GM12878 (cell line): ENCODE results near the gene DOCK1. TPM values are rescaled to one million over a fixed set of nuclear protein-coding genes. Genes with fewer than 3 reads are reported as not detected.

Experiments used
- ATAC-seq: fragments of 200-7000 bp; cut with Tn5 transposase; 3 replicates; pipeline ENCODE4 v1.9.1; 2020; ENCODE audit warnings: mild to moderate bottlenecking, moderate library complexity
- BruUV-seq: library from RNA; stranded (reverse); fragments of 400-500 nt; replicated peaks from 2 replicates; lab custom pipeline; 2021; lab: Mats Ljungman, UMichigan
- CTCF ChIA-PET: fragments of 300-600 bp; sonication (Branson Sonifier 250); formaldehyde crosslinking; extraction: SDS; loops from one replicate; lab custom pipeline; 2021; ENCODE audit warnings: inconsistent platforms; lab: Yijun Ruan, JAX
- POLR2A ChIA-PET: fragments of 350-600 bp; formaldehyde crosslinking; extraction: SDS; loops from one replicate; lab custom pipeline; 2021; ENCODE audit warnings: inconsistent platforms; lab: Charles Lee
- RAD21 ChIA-PET: fragments of 300-600 bp; sonication (Branson Sonifier 250); formaldehyde crosslinking; loops from one replicate; lab custom pipeline; 2023; ENCODE audit warnings: antibody characterized with exemption; ENCODE audit not compliant: unreplicated experiment; lab: Charles Lee
- SMC1A ChIA-PET: fragments of 300-600 bp; sonication (Branson Sonifier 250); formaldehyde crosslinking; loops from one replicate; lab custom pipeline; 2023; ENCODE audit not compliant: unreplicated experiment, uncharacterized antibody; lab: Charles Lee
- DNase-seq: peaks from one replicate; pipeline ENCODE4 v3.0.0-alpha.2; 2011; ENCODE audit warnings: low read depth, low spot score
- FAIRE-seq: peaks from 3 replicates; lab custom pipeline; 2011; peaks lifted over from hg19 to GRCh38; lab: Jason Lieb, UNC
- H2AFZ ChIP-seq: 2 replicates; pipeline ENCODE4 v1.6.0; 2011; ENCODE audit warnings: low read depth, low read length, control low read depth; ENCODE audit not compliant: control insufficient read depth
- H3K27ac ChIP-seq: 2 replicates; pipeline ENCODE4 v1.5.1; 2011; ENCODE audit warnings: control low read depth; ENCODE audit not compliant: control insufficient read depth, insufficient read depth
- H3K27me3 ChIP-seq, 2 experiments: replicated peaks in 1 of 2; 2 replicates each; pipeline versions ENCODE4 v1.6.0 to v1.6.1; 2011; ENCODE audit warnings: low read length in 1 of 2; ENCODE audit not compliant: control insufficient read depth in 2 of 2, insufficient read depth in 2 of 2
- H3K36me3 ChIP-seq, 2 experiments: 2 replicates each; pipeline ENCODE4 v1.5.1; 2011; ENCODE audit warnings: low read length in 1 of 2; ENCODE audit not compliant: control insufficient read depth in 2 of 2, insufficient read depth in 2 of 2
- H3K4me1 ChIP-seq: 2 replicates; pipeline ENCODE4 v1.6.1; 2011; ENCODE audit warnings: mild to moderate bottlenecking, low read length, moderate library complexity, mixed read lengths; ENCODE audit not compliant: control insufficient read depth, insufficient read depth
- H3K4me2 ChIP-seq: 2 replicates; pipeline ENCODE4 v1.6.0; 2011; ENCODE audit warnings: control low read depth; ENCODE audit not compliant: control insufficient read depth, insufficient read depth
- H3K4me3 ChIP-seq: fragments of 200-600 bp; sonication (generic); 2 replicates; pipeline ENCODE4 v1.5.1; 2016
- H3K79me2 ChIP-seq: 2 replicates; pipeline ENCODE4 v1.6.0; 2011; ENCODE audit warnings: low read length; ENCODE audit not compliant: control insufficient read depth, insufficient read depth
- H3K9ac ChIP-seq: 2 replicates; pipeline ENCODE4 v1.8.0; 2011; ENCODE audit warnings: low read length, control low read depth, mixed read lengths; ENCODE audit not compliant: control insufficient read depth, insufficient read depth
- H3K9me3 ChIP-seq: replicated peaks from 3 replicates; pipeline ENCODE4 v1.5.1; 2011; ENCODE audit warnings: mild to moderate bottlenecking, low read length; ENCODE audit not compliant: control insufficient read depth, insufficient read depth
- H4K20me1 ChIP-seq: 2 replicates; pipeline ENCODE4 v1.6.0; 2011; ENCODE audit not compliant: control insufficient read depth, insufficient read depth
- ASH2L ChIP-seq: fragments of 300-600, 200-600 bp; sonication (generic); IDR thresholded peaks from 2 replicates; pipeline ENCODE4 v1.6.1; 2017; ENCODE audit warnings: low read depth, mild to moderate bottlenecking, borderline replicate concordance
- IKZF1 ChIP-seq: fragments of 450-650 bp; conservative IDR thresholded peaks from 2 replicates; pipeline ENCODE4 v1.6.1; 2017; ENCODE audit warnings: antibody characterized with exemption, mild to moderate bottlenecking
- POLR2A ChIP-seq: IDR thresholded peaks from 2 replicates; pipeline ENCODE4 v1.6.1; 2011; ENCODE audit warnings: low read depth, mild to moderate bottlenecking, low read length
- SREBF1 ChIP-seq: IDR thresholded peaks from 2 replicates; pipeline ENCODE4 v1.6.1; 2012; ENCODE audit warnings: mild to moderate bottlenecking, low read length
- WGBS: methylation state at CpG from one replicate; pipeline ENCODE4 v1.1.6; 2016; ENCODE audit warnings: low lambda C conversion rate; ENCODE audit not compliant: insufficient replicate concordance, insufficient coverage; ENCODE audit errors: missing lambda C conversion rate; 5-methylcytosine and 5-hydroxymethylcytosine counted together
- in situ Hi-C: fragments of 300-500 bp; cut with MboI; formaldehyde crosslinking; loops from 9 replicates; pipeline ENCODE4 v1.14.3; 2018; ENCODE audit warnings: mixed read lengths
- intact Hi-C: fragments of 100-400 bp; cut with micrococcal nuclease; formaldehyde crosslinking; loops from one replicate; pipeline ENCODE4 v1.14.2; 2022; ENCODE audit not compliant: unreplicated experiment
- polyA plus RNA-seq, 11 experiments: library from polyadenylated mRNA; depleted of rRNA in 4 of 11; unstranded in 6 of 11; stranded (reverse) in 5 of 11; fragments of >200 nt; fragmentation: Nextera tagmentation in 4 of 11; fragmentation: Illumina TruSeq in 1 of 11; extraction: Ambion mirVana in 4 of 11; extraction: Trizol in 1 of 11; gene quantifications; 1 replicate in 1 of 11; 2 replicates in 10 of 11; pipeline versions ENCODE4 v1.2.1 to v1.2.3, GENCODE V29; 2011 to 2016; ENCODE audit warnings: inconsistent platforms in 2 of 11, missing spikeins in 2 of 11, low read depth in 1 of 11
- total RNA-seq, 4 experiments: library from RNA; depleted of rRNA in 3 of 4; stranded (reverse); fragments of >200 nt in 3 of 4; fragmentation: Illumina TruSeq in 1 of 4; extraction: Trizol in 1 of 4; gene quantifications; 2 replicates each; pipeline versions ENCODE4 v1.2.1 to v1.2.3, GENCODE V29; 2013 to 2021
- TF ChIP-seq, protein P1 (sequence below): fragments of 450-650 bp; formaldehyde crosslinking; IDR thresholded peaks from 2 replicates; pipeline ENCODE4 v1.4.0; 2022; ENCODE audit warnings: mild to moderate bottlenecking, moderate library complexity
- TF ChIP-seq, protein P2 (sequence below): IDR thresholded peaks from 2 replicates; pipeline ENCODE4 v1.6.1; 2012; ENCODE audit warnings: improper control_type of control experiment, low read depth, low read length; ENCODE audit not compliant: insufficient replicate concordance

The DOCK1 gene
- total and polyA plus RNA-seq, 10 of the 15 experiments (the other 5 are each of a cell fraction or from before 2014, with no cell fraction given), result 0.05 to 0.18 TPM; not detected in 8

DNA sequence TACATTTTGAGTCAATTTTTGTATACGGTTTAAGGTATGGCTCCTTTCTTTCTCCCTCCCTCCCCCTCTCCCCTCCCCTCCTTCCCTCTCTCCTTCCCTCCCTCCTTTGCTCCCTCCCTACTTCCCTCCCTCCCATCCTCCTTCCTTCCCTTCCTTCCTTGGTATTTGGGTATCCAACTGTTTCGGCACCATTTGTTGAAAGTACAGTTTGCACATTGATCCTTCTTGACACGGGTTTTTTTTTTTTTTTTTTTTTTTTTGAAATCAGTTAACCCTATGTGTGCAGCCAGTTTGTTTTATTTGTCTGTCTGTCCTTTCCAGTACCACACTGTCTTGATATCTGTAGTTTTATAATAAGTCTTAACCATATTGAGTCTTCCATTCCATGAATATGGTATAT lies 331.0 kb downstream of the DOCK1 start:
- Histone ChIP-seq H3K27me3 (no peaks in the 10 kb centered on the region), H3K9ac (no peak overlapping the region), H3K36me3 (no peaks in the 10 kb centered on the region), H2AFZ (no peak overlapping the region), H3K4me2 (no peak overlapping the region), H4K20me1 (no peaks in the 10 kb centered on the region), H3K9me3 (no peaks in the 10 kb centered on the region; the same call in 2 of the 3 replicates), H3K79me2 (no peaks in the 10 kb centered on the region), H3K4me1 (no peaks in the 10 kb centered on the region), H3K4me3 (no peak overlapping the region), H3K27ac (no peak overlapping the region)
- ChIA-PET POLR2A (no interaction called here), RAD21 (no interaction called here), CTCF (no interaction called here), SMC1A (no interaction called here)
- ATAC-seq, result no peak
- TF ChIP-seq SREBF1, result no peak
- no peak for TF ChIP-seq ASH2L
- TF ChIP-seq, protein P1, sequence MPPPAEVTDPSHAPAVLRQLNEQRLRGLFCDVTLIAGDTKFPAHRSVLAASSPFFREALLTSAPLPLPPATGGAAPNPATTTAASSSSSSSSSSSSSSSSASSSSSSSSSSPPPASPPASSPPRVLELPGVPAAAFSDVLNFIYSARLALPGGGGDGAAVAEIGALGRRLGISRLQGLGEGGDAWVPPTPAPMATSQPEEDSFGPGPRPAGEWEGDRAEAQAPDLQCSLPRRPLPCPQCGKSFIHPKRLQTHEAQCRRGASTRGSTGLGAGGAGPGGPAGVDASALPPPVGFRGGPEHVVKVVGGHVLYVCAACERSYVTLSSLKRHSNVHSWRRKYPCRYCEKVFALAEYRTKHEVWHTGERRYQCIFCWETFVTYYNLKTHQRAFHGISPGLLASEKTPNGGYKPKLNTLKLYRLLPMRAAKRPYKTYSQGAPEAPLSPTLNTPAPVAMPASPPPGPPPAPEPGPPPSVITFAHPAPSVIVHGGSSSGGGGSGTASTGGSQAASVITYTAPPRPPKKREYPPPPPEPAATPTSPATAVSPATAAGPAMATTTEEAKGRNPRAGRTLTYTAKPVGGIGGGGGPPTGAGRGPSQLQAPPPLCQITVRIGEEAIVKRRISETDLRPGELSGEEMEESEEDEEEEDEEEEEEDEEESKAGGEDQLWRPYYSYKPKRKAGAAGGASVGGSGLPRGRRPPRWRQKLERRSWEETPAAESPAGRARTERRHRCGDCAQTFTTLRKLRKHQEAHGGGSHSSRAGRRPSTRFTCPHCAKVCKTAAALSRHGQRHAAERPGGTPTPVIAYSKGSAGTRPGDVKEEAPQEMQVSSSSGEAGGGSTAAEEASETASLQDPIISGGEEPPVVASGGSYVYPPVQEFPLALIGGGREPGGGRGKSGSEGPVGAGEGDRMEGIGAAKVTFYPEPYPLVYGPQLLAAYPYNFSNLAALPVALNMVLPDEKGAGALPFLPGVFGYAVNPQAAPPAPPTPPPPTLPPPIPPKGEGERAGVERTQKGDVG (CRISPR knock-in tag), result no peak
- no TSS peak for BruUV-seq
- in situ Hi-C loops, result no loop called here
- DNase-seq, result no peak
- no peak for FAIRE-seq
- 67% methylated on average over 1 of the region's 3 CpGs for WGBS
- intact Hi-C loops, result no loop called here

DNA sequence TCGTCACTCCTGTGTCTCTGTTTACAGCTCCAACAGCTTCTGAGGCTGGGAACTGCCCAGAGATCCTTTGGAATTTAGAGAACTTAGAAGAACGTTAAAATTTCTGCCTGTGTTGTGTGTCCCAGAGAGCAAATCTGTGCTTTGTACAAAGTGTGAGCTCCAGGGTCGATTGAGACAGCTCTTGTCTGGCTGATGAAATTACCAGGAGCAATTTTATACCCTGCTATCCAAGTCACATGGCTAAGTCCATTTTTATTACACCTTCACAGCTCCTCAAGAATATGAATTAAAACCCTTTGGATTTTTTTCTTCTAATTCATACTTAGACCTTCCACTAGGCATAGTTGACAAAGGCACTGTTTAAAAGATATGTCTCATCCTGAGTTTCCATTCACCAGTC lies 337.7 kb downstream of the DOCK1 start:
- intact Hi-C loops (no loop called here), in situ Hi-C loops (no loop called here)
- ChIA-PET SMC1A (interaction anchor here (0.9 to 1.6 kb wide), 2 partner anchors 112 to 233 kb away, joined by 3 read pairs; no protein-coding TSS in a partner anchor), CTCF (interaction anchor here (1.2 to 1.6 kb wide), 3 partner anchors 105 to 126 kb away, joined by 3 to 8 read pairs (median 5); no protein-coding TSS in a partner anchor), POLR2A (no interaction called here), RAD21 (no interaction called here)
- Histone ChIP-seq H3K4me1 (no peaks in the 10 kb centered on the region), H3K4me3 (no peak overlapping the region), H3K9ac (no peak overlapping the region), H4K20me1 (no peaks in the 10 kb centered on the region), H3K36me3 (no peaks in the 10 kb centered on the region), H3K79me2 (no peaks in the 10 kb centered on the region), H3K27ac (no peak overlapping the region), H2AFZ (no peak overlapping the region), H3K9me3 (no peaks in the 10 kb centered on the region), H3K4me2 (no peak overlapping the region), H3K27me3 (no peaks in the 10 kb centered on the region)
- FAIRE-seq (no peak), DNase-seq (no peak), ATAC-seq (no peak)
- 9% methylated on average over 3 of the region's 3 CpGs for WGBS
- TF ChIP-seq IKZF1, result no peak
- TF ChIP-seq, protein P2, sequence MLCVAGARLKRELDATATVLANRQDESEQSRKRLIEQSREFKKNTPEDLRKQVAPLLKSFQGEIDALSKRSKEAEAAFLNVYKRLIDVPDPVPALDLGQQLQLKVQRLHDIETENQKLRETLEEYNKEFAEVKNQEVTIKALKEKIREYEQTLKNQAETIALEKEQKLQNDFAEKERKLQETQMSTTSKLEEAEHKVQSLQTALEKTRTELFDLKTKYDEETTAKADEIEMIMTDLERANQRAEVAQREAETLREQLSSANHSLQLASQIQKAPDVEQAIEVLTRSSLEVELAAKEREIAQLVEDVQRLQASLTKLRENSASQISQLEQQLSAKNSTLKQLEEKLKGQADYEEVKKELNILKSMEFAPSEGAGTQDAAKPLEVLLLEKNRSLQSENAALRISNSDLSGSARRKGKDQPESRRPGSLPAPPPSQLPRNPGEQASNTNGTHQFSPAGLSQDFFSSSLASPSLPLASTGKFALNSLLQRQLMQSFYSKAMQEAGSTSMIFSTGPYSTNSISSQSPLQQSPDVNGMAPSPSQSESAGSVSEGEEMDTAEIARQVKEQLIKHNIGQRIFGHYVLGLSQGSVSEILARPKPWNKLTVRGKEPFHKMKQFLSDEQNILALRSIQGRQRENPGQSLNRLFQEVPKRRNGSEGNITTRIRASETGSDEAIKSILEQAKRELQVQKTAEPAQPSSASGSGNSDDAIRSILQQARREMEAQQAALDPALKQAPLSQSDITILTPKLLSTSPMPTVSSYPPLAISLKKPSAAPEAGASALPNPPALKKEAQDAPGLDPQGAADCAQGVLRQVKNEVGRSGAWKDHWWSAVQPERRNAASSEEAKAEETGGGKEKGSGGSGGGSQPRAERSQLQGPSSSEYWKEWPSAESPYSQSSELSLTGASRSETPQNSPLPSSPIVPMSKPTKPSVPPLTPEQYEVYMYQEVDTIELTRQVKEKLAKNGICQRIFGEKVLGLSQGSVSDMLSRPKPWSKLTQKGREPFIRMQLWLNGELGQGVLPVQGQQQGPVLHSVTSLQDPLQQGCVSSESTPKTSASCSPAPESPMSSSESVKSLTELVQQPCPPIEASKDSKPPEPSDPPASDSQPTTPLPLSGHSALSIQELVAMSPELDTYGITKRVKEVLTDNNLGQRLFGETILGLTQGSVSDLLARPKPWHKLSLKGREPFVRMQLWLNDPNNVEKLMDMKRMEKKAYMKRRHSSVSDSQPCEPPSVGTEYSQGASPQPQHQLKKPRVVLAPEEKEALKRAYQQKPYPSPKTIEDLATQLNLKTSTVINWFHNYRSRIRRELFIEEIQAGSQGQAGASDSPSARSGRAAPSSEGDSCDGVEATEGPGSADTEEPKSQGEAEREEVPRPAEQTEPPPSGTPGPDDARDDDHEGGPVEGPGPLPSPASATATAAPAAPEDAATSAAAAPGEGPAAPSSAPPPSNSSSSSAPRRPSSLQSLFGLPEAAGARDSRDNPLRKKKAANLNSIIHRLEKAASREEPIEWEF, result no peak
- TF ChIP-seq POLR2A, result no peak
- BruUV-seq, result no TSS peak
